GM23338 (cell line): ENCODE data around the gene MRLN. TPM values are rescaled to one million over a fixed set of nuclear protein-coding genes. Genes with fewer than 3 reads are reported as not detected.

Source experiments
- ATAC-seq: fragments of 200-7000 bp; cut with Tn5 transposase; 3 replicates; pipeline ENCODE4 v1.9.1; 2020
- DNase-seq: peaks from one replicate; pipeline ENCODE4 v3.0.0-alpha.2; 2015; ENCODE audit warnings: low spot score
- H2AFZ ChIP-seq: fragments of 200-600 bp; sonication (generic); 2 replicates; pipeline ENCODE4 v1.8.0; 2016; ENCODE audit warnings: antibody characterized with exemption, mild to moderate bottlenecking, moderate library complexity
- H3F3A ChIP-seq: fragments of 200-600 bp; sonication (generic); replicated peaks from 2 replicates; pipeline ENCODE4 v1.8.0; 2017; ENCODE audit warnings: antibody characterized with exemption, mixed run types, low read depth
- H3K27ac ChIP-seq: fragments of 200-600 bp; sonication (generic); 2 replicates; pipeline ENCODE4 v1.6.1; 2016; ENCODE audit warnings: low read depth
- H3K27me3 ChIP-seq: fragments of 200-600 bp; sonication (generic); 2 replicates; pipeline ENCODE4 v1.8.0; 2016; ENCODE audit warnings: mild to moderate bottlenecking, mixed run types, moderate library complexity; ENCODE audit not compliant: insufficient read depth
- H3K36me3 ChIP-seq: fragments of 200-600 bp; sonication (generic); 2 replicates; pipeline ENCODE4 v1.8.0; 2016; ENCODE audit warnings: mild to moderate bottlenecking; ENCODE audit not compliant: insufficient read depth
- H3K4me1 ChIP-seq: fragments of 200-600 bp; sonication (generic); 2 replicates; pipeline ENCODE4 v1.8.0; 2016; ENCODE audit warnings: mild to moderate bottlenecking, moderate library complexity; ENCODE audit not compliant: insufficient read depth
- H3K4me2 ChIP-seq: fragments of 200-600 bp; sonication (generic); 2 replicates; pipeline ENCODE4 v1.7.1; 2017; ENCODE audit warnings: mixed run types
- H3K4me3 ChIP-seq: fragments of 200-600 bp; sonication (generic); 2 replicates; pipeline ENCODE4 v1.6.1; 2016; ENCODE audit warnings: mixed run types
- H3K79me2 ChIP-seq: fragments of 200-600 bp; sonication (generic); replicated peaks from 2 replicates; pipeline ENCODE4 v1.8.0; 2017; ENCODE audit warnings: mild to moderate bottlenecking; ENCODE audit not compliant: insufficient read depth
- H3K9me2 ChIP-seq: fragments of 200-600 bp; sonication (generic); 2 replicates; pipeline ENCODE4 v1.8.0; 2017; ENCODE audit not compliant: insufficient read depth
- H4K20me1 ChIP-seq: fragments of 200-600 bp; sonication (generic); replicated peaks from 2 replicates; pipeline ENCODE4 v1.8.0; 2017; ENCODE audit warnings: mild to moderate bottlenecking; ENCODE audit not compliant: insufficient read depth
- H3K27ac Mint-ChIP-seq: 2 replicates; pipeline ENCODE4 v1.8.0; 2020; ENCODE audit warnings: inconsistent platforms, mild to moderate bottlenecking, moderate library complexity, mixed read lengths
- H3K27me3 Mint-ChIP-seq: 3 replicates; pipeline ENCODE4 v1.8.0; 2022; ENCODE audit warnings: low read depth, mild to moderate bottlenecking, moderate library complexity, mixed read lengths, inconsistent platforms; ENCODE audit not compliant: insufficient read depth, poor library complexity
- H3K36me3 Mint-ChIP-seq: 3 replicates; pipeline ENCODE4 v1.8.0; 2021; ENCODE audit warnings: low read depth, mild to moderate bottlenecking, inconsistent platforms, moderate library complexity, mixed read lengths
- H3K4me1 Mint-ChIP-seq: 3 replicates; pipeline ENCODE4 v1.8.0; 2020; ENCODE audit warnings: mild to moderate bottlenecking, inconsistent platforms, mixed read lengths
- H3K4me3 Mint-ChIP-seq: 3 replicates; pipeline ENCODE4 v1.8.0; 2021; ENCODE audit warnings: moderate library complexity, mild to moderate bottlenecking, inconsistent platforms, mixed read lengths
- H3K9me3 Mint-ChIP-seq: 3 replicates; pipeline ENCODE4 v1.8.0; 2020; ENCODE audit warnings: moderate library complexity, mild to moderate bottlenecking, inconsistent platforms, mixed read lengths
- EZH2 ChIP-seq: fragments of 200-600 bp; sonication (generic); IDR thresholded peaks from one replicate; pipeline ENCODE4 v1.8.0; 2017; ENCODE audit warnings: antibody characterized with exemption, mild to moderate bottlenecking, low read depth; ENCODE audit not compliant: unreplicated experiment
- NANOG ChIP-seq: IDR thresholded peaks from 2 replicates; pipeline ENCODE4 v1.6.1; 2016; ENCODE audit warnings: antibody characterized with exemption, borderline replicate concordance
- REST ChIP-seq: IDR thresholded peaks from one replicate; pipeline ENCODE4 v1.6.1; 2018; ENCODE audit warnings: antibody characterized with exemption; ENCODE audit not compliant: unreplicated experiment
- ZNF462 ChIP-seq: fragments of 250-450 bp; sonication (Bioruptor Pico); IDR thresholded peaks from 2 replicates; pipeline ENCODE4 v1.5.0; 2020; ENCODE audit warnings: mild to moderate bottlenecking, moderate library complexity
- polyA plus RNA-seq: library from polyadenylated mRNA; unstranded; fragments of >200 nt; fragmentation: Nextera tagmentation; extraction: Ambion mirVana; gene quantifications from 2 replicates; pipeline ENCODE4 v1.2.1, GENCODE V29; 2016
- total RNA-seq: library from RNA; depleted of rRNA; stranded (reverse); fragments of >200 nt; shearing (Covaris generic); gene quantifications from 2 replicates; pipeline ENCODE4 v1.2.3, GENCODE V29; 2014

MRLN gene
- total and polyA plus RNA-seq, 2 experiments from 2014 or later: not detected

- TF ChIP-seq ZNF462 (CRISPR knock-in tag): no peak
These were observed 28.9 kb downstream of the MRLN start (continued) for GRCh38 chr10:59724098-59724938.

- Mint-ChIP-seq H3K27me3 (no peaks in the 10 kb centered on the region), H3K9me3 (peaks cover 3% of the 10 kb centered on the region; the same call in 1 of the 3 replicates), H3K27ac (no peak overlapping the region), H3K4me3 (no peak overlapping the region), H3K36me3 (no peaks in the 10 kb centered on the region), H3K4me1 (no peaks in the 10 kb centered on the region)
- DNase-seq: no peak
- Histone ChIP-seq H3K4me3 (no peak overlapping the region), H3K4me1 (no peaks in the 10 kb centered on the region), H3K79me2 (no peaks in the 10 kb centered on the region), H2AFZ (no peak overlapping the region), H3F3A (no peaks in the 10 kb centered on the region), H3K27me3 (no peaks in the 10 kb centered on the region), H3K36me3 (no peaks in the 10 kb centered on the region), H4K20me1 (no peaks in the 10 kb centered on the region), H3K9me2 (peaks cover 3% of the 10 kb centered on the region; the same call in 1 of the 2 replicates), H3K4me2 (no peak overlapping the region), H3K27ac (no peak overlapping the region)
- ATAC-seq: no peak
- TF ChIP-seq NANOG (no peak), EZH2 (no peak), REST (no peak), ZNF462 (CRISPR knock-in tag) (no peak)
These were observed 32.9 kb downstream of the MRLN start for GRCh38 chr10:59720377-59720776.
